RWPE1 (cell line): ENCODE measurements around the gene LRRC8E.

Source experiments
- CTCF ChIA-PET: fragments of 350-600 bp; sonication (Branson Sonifier 250); formaldehyde crosslinking; extraction: SDS; loops from one replicate; lab custom pipeline; 2021; lab: Yijun Ruan, JAX
- POLR2A ChIA-PET: fragments of 400-600 bp; formaldehyde crosslinking; extraction: SDS; loops from one replicate; lab custom pipeline; 2020; ENCODE audit warnings: antibody characterized with exemption; ENCODE audit not compliant: low non-redundant PET; lab: Yijun Ruan, JAX
- DNase-seq: peaks from one replicate; pipeline ENCODE4 v3.0.0; 2012; ENCODE audit warnings: low spot score
- H3K27ac ChIP-seq: fragments of 450-650 bp; 2 replicates; pipeline ENCODE4 v1.5.1; 2017
- TF ChIP-seq, protein P1 (sequence below): fragments of 450-650 bp; conservative IDR thresholded peaks from 2 replicates; pipeline ENCODE4 v1.5.1; 2017; ENCODE audit warnings: low read depth, mild to moderate bottlenecking

The LRRC8E gene

DNA sequence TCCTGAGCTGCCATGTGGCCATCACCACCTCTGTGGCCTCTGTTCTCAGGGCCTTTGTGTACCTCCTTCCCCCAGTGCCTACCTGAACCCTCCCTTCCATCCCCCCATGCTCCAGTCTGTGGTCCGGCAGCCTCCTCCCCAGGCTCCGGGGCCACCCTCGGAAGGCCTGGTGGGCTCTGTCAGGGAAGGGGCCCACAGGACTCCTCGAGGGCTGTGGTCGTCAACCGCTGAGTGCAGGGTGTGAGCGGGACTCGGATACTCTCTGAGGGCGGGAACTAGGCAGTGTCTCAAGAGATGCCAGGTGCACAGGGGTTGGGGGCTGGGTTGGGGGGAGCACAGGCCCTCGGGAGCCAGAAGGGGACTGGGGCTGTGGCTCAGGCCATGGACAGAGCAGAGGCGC, 19.2 kb downstream of the LRRC8E start:
- ChIA-PET CTCF (no interaction called here), POLR2A (interaction anchor here (0.6 to 0.7 kb wide), 2 partner anchors 12 to 39 kb away, joined by 3 to 5 read pairs; partner anchors contain the start of gene SNAPC2)
- no peak for DNase-seq
- H3K27ac ChIP-seq, result peak overlapping the region; percentile 50
- TF ChIP-seq, protein P1, sequence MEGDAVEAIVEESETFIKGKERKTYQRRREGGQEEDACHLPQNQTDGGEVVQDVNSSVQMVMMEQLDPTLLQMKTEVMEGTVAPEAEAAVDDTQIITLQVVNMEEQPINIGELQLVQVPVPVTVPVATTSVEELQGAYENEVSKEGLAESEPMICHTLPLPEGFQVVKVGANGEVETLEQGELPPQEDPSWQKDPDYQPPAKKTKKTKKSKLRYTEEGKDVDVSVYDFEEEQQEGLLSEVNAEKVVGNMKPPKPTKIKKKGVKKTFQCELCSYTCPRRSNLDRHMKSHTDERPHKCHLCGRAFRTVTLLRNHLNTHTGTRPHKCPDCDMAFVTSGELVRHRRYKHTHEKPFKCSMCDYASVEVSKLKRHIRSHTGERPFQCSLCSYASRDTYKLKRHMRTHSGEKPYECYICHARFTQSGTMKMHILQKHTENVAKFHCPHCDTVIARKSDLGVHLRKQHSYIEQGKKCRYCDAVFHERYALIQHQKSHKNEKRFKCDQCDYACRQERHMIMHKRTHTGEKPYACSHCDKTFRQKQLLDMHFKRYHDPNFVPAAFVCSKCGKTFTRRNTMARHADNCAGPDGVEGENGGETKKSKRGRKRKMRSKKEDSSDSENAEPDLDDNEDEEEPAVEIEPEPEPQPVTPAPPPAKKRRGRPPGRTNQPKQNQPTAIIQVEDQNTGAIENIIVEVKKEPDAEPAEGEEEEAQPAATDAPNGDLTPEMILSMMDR, result no peak

DNA sequence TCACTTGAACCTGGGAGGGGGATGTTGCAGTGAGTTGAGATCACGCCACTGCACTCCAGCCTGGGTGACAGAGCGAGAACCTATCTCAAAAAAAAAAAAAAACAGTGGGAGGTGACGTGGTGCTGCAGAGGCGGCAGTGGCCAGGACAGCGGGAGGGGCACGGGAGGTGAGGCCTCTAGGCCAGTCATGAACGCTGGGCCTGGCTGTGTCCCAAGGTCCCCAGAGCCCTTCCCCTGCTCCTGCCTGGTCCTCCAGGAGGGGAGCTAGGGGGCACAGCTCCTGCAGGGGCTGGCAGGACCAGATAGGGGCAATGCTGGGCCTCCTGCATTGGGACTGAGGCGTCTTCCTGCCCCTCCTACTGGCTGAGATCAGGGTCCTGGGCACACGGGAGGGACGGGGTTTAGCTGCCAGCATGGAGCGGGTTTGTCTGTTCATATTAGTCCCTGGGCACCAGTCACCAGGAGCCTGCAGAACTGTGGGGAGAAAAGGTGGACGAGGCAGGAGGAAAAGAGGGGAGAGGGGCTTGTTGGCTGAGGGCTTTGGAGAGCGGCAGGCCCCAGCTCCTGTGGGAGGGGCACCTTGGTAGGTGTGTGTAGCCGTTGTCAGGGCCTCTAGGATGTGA, 19.9 kb downstream of the LRRC8E start:
- CTCF ChIA-PET, result interaction anchor here (0.6 kb wide), 1 partner anchor 425 kb away, joined by 3 read pairs; no protein-coding TSS in a partner anchor
- H3K27ac ChIP-seq, result peak overlapping the region; percentile 50
- DNase-seq, result no peak
- POLR2A ChIA-PET, result interaction anchor here (0.7 kb wide), 1 partner anchor 40 kb away, joined by 5 read pairs; no protein-coding TSS in a partner anchor
- TF ChIP-seq, protein P1, result no peak

DNA sequence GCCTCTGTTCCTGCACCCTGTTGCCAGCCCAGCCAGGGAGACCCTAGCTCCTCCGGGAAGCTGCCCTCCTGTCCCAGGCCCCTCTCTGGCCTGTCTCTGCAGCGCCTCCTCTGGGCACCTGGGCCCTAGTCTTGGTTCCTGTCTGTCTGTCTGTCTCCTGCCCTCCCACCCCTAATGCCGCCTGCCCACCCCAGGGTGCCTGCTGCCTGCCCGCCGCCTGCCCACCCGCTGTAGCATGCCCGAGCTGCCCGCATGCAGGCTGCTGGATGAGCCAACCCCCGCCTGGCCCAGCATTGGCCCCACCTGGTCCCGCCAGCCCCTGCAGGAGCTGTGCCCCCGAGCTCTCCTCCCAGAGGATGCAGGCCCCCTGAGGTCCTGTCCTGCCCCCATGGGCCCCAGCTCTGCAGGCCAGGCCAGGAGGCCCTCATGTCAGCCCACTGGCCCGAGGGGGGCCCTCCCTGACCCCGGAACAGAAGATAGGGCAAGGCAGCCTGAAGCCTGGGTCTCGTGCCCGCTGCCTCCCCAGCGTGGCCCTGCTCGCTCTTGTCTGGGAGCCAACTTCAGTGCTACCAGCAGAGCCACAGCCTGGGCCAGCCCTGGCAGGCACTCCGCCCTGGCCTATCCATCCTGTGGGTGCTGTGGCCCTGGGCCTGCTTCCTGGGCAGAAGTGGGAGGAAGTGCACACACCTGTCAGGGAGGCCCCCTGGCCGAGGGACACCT, 20.6 kb downstream of the LRRC8E start:
- ChIA-PET POLR2A (no interaction called here), CTCF (interaction anchor here (0.5 to 0.6 kb wide), 3 partner anchors 193 to 424 kb away, joined by 3 read pairs; no protein-coding TSS in a partner anchor)
- TF ChIP-seq, protein P1, result no peak
- no peak for DNase-seq
- H3K27ac ChIP-seq, result peak overlapping the region; percentile 50

DNA sequence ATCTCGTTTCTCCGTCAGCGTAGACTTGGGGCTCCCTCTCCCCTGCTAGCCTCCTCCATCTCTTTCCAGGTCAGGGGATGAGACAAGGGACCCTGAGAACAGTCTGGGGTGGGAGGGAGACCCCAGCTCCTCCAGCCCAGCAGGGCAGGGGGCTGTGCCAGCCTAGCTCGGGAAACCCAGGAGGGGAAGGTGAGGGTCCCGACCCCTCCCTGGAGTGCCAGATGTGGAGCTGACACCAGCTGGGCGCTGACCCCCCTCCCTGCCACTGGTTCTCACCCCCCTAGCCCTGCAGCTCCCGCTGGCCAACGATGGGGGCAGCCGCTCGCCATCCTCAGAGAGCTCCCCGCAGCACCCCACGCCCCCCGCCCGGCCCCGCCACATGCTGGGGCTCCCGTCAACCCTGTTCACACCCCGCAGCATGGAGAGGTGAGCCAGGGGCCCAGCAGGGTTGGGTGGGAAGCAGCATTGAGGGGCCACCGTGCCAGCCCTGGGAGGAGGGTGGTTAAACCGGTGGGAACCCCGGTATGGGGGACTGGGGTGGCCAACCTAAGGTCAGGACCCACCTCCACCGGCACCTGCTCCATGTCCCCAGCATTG, 21.3 kb downstream of the LRRC8E start:
- ChIA-PET CTCF (interaction anchor here (0.5 kb wide), 1 partner anchor 193 kb away, joined by 3 read pairs; no protein-coding TSS in a partner anchor), POLR2A (no interaction called here)
- TF ChIP-seq, protein P1, result no peak
- peak overlapping the region; percentile 50 for H3K27ac ChIP-seq
- DNase-seq, result no peak

DNA sequence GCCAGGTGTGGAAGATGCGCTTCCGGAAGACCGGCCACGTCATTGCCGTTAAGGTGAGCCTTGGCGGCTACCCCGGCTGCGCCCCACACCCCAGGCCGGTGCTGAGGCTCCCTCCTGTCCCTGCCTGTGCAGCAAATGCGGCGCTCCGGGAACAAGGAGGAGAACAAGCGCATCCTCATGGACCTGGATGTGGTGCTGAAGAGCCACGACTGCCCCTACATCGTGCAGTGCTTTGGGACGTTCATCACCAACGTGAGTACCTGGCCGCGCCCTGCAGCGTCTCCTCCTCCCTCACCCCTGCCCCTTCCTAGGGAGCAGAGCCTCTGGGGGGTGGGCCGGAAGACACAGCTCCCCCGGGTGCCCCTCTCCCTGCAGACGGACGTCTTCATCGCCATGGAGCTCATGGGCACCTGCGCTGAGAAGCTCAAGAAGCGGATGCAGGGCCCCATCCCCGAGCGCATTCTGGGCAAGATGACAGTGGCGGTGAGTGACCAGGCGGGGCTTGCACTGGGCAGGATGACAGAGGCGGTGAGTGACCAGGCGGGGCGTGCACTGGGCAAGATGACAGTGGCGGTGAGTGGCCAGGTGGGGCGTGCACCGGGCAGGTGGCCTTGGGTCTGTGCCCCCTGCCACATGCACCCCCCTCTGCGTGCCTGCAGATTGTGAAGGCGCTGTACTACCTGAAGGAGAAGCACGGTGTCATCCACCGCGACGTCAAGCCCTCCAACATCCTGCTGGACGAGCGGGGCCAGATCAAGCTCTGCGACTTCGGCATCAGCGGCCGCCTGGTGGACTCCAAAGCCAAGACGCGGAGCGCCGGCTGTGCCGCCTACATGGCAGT, 22.2 kb downstream of the LRRC8E start:
- ChIA-PET CTCF (interaction anchor here (0.6 to 0.7 kb wide), 2 partner anchors 57 to 469 kb away, joined by 3 to 4 read pairs; no protein-coding TSS in a partner anchor), POLR2A (interaction anchor here (0.8 kb wide), 1 partner anchor 42 kb away, joined by 3 read pairs; no protein-coding TSS in a partner anchor)
- no peak for DNase-seq
- TF ChIP-seq, protein P1, result no peak
- 0 out of 2 replicates have a peak overlapping the region, but pooled peaks have one; percentile 32 for H3K27ac ChIP-seq
